Stimulated activated CD4-positive, alpha-beta T cell treated with anti-CD3 and anti-CD28 coated beads, TNF-alpha, amount 100 ng/mL, for 1 hour (primary cell): ENCODE measurements around the gene DPP7.
"Not testable (repeated sequence)": the region's sequence is repeated elsewhere in the genome, so short reads cannot be mapped to it uniquely, and the experiment has no call there.

Source experiments
- DNase-seq, 3 donors: peaks; one replicate each; pipeline ENCODE4 v3.0.0-alpha.2; 2020; ENCODE audit warnings: low read depth in 3 of 3, low spot score in 1 of 3

DPP7 gene

DNA sequence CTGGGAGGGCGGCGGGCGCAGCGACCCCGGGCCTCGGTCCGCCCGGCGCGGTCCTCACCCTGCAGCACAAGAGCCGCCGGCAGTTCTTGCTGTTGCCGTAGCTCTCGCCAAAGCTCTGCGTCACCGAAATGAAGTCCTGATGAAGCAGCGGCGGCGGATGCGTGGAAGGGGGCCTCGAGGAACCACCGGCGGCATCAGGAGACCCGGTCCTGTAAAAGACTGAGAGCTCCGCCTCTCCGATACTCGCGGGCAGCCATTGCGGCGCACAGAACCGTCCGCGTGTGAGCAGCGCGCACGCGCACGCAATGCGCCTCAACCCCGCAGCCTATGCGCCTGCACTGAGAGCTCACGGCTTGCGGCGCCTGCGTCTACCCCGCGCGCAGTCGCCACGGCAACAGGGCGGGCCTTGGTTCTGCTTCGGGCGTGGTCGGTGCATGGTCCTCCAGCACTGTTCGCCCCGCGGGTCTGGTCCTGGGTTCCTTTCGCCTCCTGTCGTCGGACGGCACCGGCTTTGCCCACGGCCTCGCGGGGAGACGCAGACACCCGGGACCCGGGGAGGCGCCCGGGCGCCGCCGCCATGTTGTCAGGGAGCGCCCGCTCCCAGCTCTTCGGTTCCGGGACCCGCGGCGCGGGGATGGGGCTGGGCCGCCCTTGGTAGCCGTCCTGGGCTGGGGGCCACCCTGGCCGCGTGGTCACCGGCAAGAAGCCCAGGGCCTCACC lies 15.1 kb upstream of the DPP7 start:
- peak; percentile 69 to 81 (median 79) for DNase-seq

DNA sequence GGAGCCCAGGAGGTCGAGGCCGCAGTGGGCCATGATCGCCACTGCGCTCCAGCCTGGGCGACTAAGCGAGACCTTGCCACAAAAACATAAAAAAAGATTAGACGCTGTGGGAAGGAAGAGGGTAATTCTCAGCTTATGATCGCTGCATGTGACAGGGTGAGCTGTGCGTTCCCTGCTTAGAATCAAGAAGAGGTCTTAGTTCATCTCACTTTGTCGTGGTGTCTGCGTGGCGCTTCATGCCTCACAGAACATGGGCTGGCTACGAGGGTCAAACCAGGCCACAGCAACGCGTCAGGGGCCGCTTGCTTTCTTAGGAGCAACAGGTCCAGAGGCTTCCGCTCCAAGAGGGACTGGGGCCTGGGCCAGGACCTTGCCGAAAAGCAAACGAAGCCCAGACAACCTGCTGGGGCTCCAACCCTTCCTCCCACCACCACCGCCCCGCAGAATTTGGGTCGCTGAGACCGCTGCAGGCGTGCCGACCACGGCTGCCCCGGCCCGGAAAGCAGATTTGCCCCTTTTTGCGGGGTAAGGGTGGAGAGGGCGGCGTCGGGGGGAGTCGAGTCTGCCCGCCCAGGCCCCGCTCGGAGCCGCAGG lies 14.4 kb upstream of the DPP7 start:
- DNase-seq, result no peak

- DNase-seq, result no peak
Measured at GRCh38 chr9:137128158-137128861, 13.8 kb upstream of the DPP7 start.

DNA sequence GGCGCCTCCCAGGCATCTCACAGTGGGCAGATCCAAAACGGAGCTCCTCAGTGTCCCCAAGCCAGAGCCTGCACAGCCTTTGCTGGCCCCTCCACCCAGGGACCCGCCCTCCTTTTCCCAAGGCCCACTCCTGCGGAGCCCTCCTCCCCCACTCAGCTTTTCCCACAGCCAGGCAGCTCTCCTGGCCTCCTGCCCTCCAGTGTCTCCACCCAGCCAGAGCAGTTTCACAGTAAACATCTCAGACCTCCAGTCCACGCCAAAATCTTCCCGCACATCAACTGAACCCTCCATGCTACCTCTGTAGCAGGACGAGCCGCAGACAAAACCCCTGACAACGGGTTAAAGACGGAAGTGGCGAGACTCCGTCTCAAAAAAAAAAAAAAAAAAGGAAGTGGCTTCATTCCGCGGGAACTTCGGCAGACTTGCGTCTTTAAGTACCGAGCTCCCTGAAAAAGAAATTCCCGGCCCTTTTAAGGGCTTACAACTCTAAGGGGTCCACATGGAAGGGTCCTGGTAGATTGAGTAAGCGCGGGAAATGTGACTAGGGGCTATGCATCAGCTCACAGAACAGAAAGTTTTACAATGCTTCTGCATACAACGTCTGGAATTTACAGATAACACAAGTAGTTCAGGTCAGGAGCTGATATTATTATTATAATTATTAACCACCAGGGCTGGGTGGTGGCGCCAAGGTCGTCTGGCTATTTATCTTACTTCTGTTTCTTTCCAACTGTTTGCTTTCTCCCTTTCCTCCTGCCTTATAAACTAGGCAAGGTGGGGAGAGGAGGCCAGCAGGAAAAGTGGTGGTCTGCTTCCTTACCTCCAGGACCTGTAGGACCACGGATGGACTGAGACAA lies 13.0 kb upstream of the DPP7 start:
- DNase-seq, result no peak

- DNase-seq, result no peak
Measured at GRCh38 chr9:137126786-137127185, 12.3 kb upstream of the DPP7 start.

DNA sequence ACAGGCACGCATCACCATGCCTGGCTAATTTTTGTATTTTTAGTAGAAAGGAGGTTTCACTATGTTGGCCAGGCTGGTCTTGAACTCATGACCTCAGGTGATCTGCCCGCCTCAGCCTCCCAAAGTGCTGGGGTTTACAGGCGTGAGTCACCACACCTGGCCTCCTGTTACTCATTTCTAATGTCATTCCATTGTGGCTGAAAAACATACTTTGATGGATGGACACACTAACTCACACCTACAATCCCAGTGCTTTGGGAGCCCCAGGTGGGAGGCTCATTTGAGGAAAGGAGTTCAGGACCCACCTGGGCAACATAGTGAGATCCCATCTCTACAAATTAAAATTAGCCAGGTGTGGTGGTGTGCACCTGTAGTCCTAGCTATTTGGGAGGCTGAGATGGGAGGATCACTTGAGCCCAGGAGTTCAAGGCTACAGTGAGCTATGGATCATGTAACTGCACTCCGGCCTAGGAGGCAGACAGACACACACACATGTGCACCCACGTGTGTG lies 9.5 kb upstream of the DPP7 start:
- DNase-seq, result not testable (repeated sequence)

- no peak for DNase-seq
Measured at GRCh38 chr9:137123468-137123837, 8.9 kb upstream of the DPP7 start.

DNA sequence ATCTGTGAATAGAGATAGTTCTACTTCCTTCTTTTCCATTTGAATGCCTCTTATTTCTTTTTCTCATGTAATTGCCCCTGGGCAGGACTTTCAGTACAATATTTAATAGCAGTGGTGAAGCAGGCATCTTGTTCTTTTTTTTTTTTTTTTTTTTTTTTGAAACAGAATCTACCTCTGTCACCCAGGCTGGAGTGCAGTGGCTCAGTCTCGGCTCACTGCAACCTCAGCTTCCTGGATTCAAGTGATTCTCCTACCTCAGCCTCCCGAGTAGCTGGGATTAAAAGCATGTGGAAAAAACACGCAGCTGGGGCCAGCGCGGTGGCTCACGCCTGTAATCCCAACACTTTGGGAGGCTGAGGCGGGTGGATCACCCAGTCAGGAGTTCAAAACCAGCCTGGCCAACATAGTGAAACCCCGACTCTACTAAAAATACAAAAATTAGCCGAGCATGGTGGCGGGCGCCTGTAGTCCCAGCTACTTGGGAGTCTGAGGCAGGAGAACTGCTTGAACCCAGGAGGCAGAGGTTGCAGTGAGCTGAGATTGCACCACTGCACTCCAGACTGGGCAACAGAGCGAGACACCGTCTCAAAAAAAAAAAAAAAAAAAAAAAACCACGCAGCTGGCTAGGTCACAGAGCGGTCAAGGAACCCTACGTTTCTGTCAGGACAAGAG lies 8.4 kb upstream of the DPP7 start:
- DNase-seq, result not testable (repeated sequence)

- not testable (repeated sequence) for DNase-seq
Measured at GRCh38 chr9:137121927-137122795, 7.6 kb upstream of the DPP7 start.

DNA sequence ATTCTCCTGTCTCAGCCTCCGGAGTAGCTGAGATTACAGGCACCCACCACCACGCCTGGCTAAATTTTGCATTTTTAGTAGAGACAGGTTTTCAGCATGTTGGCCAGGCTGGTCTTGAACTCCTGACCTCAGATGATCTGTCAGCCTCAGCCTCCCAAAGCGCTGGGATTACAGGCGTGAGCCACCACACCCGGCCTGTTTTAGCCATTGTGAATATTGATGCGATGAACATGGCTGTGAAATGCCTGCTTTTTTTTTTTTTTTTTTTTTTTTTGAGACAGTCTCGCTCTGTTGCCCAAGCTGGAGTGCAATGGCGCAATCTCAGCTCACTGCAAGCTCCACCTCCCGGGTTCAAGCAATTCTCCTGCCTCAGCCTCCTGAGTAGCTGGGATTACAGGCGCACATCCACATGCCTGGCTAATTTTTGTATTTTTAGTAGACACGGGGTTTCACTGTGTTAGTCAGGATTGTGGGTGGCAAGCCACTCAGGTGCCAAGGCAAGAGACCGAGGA lies 3.6 kb upstream of the DPP7 start:
- DNase-seq, result not testable (repeated sequence)

GRCh38 chr9:137117269-137117731 lies 2.8 kb upstream of the DPP7 start:
- DNase-seq, result no peak

DNA sequence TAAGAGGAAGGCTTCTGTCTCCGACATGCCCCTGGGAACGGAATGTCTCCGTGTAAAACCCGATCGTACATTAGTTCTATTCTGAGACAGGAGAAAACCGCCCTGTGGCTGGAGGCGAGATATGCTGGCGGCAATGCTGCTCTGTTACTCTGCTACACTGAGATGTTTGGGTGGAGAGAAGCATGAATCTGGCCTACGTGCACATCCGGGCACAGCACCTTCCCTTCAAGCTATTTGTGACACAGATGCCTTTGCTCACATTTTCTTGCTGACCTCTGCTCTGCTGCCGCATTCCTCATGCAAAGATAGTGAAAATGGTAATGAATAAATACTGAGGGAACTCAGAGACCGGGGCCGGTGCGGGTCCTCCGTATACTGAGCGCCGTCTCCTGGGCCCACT lies 2.2 kb upstream of the DPP7 start:
- DNase-seq, result no peak

DNA sequence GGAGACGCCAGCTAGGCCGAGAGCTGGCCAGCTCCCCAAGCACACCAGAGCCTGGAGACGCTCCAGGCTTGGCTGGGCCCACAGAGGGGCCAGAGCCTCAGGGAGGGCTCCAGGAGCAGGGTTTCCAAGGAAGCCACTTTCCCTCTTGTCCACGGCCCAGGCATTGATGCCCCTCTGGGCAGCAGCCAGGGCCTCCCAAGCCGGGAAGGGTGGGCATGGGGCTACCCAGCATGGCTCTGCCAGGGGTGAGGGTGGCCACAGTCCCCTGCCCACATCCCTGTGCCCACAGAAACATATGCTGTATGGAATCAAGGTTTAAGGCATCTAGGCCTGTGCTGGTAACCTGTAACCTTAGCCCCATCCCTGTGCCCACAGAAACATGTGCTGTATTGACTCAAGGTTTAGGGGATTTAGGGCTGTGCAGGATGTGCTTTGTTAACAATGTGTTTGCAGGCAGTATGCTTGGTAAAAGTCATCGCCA lies 1.5 kb upstream of the DPP7 start:
- DNase-seq, result no peak

DNA sequence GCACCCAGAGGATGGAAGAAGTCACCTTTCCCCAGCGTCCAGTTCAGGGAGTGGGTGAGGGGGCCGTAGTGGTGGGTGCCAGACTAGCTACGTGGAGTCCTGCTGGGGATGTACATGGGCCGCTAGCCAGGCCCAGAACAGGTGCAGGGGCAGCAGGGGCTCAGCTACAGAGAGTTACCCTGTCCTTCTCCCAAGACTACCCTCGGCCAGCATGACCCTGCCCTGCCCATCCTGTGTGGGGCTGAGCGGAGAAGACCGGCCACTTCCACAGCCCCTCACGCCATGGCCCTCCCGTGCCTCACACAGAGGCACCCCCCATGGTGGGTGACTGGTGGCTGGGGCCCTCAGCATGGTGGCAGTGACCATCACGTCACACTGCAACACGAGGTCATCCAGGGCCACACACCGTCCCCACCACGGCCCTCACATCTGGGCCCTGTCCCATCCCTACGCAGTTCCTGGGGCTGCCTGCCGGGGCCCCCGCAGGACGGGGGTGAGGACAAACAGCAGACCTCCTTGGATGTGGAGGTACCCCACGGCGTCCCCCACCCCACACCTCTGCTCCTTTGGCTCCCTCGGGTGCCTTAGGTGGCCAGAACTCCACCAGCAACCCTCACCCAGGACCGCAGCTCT lies 977 bp upstream of the DPP7 start:
- no peak for DNase-seq

- DNase-seq, result no peak
Measured at GRCh38 chr9:137114220-137114612, 317 bp downstream of the DPP7 start.

DNA sequence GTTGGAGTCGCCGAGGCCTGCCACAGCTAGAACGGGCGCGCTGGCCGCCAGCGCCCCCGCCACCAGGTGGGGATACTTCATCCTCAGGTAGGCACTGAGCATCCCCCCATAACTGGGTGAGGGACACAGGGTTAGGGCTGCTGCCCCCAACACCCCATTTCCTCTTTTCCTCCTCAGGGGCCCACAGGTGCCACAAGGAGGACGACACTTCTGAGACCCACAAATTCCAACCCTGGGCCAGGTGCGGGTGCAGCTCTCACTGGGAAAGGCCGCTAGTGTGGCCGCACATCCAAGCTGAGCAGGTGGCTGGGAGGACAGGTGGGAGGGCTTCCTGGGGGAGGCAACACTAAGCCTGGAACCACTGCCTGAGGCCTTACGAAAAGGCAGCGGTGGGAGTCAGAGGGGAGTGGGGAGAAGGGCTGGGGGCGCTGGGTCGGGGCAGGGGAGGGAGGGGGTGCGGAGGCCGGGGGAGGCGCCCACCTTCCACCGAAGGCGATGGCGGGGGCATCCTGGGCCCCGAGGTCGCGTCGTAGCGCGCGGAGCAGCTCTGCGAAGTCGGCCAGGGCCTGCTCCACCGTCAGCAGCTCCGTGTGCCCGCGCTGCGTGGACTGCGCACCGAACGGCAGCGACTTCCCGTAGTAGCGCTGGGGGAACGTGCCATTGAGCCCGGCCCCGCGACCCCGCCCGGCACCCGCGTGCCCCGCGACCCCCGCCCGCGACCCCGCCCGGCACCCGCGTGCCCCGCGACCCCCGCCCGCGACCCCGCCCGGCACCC lies 961 bp downstream of the DPP7 start:
- DNase-seq, result no peak

DNA sequence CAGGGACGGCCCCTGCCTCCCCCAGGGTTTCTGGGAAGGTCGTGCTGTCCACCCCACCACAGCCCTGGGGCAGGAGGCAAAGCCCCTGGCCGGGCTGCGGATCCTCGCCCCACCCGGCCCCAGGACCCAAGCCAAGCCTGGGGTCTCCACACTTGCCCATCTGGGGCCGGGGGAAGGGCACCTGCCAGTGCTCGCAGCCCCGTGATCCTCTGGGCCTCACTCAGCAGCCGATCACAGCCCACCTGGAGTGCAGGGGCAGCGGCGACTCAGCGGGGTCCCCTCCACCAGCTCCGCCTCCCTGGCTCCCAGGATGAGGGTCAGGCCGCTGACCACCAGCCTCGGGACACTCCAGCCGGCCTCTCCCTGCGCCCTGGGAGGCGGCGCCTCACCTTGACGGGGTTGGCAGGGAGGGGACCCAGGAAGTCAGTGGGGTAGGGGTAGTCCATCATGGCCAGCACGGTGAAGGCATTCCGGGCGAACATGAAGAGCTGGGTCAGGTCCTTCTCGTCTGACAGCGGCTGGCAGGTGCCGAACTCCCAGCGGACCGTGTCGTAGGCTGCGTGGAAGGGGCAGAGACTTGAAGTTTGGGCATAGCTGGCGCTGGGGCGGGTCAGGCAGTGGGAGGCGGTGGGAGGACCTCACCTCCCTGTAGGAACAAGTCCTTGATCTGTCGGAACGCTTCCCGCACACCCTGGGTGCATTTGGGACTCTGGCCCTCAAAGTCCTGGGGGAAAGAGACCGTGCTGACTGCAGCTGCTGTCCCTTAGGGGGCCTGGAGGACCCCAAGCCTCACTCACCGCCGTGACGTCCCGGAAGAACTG lies 1.8 kb downstream of the DPP7 start:
- no peak for DNase-seq
